DND-41 (cell line): Measurements from ENCODE around the gene MMP2.

Experiments
- EZH2 ChIP-seq: IDR thresholded peaks from 3 replicates; pipeline ENCODE4 v1.6.1; 2012; ENCODE audit warnings: borderline replicate concordance, low read depth, mild to moderate bottlenecking, moderate library complexity, low read length, inconsistent platforms; ENCODE audit not compliant: severe bottlenecking
- TF ChIP-seq, protein P1 (sequence below): IDR thresholded peaks from 2 replicates; pipeline ENCODE4 v1.5.1; 2012; ENCODE audit warnings: borderline replicate concordance, low read length, moderate library complexity, mild to moderate bottlenecking; ENCODE audit not compliant: poor library complexity, severe bottlenecking; ENCODE audit errors: extremely low read depth

DNA sequence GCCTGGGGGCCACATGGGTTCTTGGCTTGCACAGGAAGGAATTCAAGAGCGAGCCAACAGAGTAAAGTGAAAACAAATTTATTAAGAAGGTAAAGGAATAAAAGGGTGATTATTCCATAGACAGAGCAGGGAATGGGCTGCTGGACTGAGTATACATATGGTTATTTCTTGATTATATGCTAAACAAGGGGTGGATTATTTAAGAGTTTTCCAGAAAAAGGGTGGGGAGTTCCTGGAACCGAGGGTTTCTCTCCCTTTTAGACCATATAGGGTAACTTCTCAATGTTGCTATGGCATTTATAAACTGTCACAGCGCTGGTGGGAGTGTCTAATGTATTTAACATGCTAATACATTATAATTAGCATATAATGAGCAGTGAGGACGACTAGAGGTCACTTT lies 2.0 kb downstream of the MMP2 start:
- TF ChIP-seq, protein P1, sequence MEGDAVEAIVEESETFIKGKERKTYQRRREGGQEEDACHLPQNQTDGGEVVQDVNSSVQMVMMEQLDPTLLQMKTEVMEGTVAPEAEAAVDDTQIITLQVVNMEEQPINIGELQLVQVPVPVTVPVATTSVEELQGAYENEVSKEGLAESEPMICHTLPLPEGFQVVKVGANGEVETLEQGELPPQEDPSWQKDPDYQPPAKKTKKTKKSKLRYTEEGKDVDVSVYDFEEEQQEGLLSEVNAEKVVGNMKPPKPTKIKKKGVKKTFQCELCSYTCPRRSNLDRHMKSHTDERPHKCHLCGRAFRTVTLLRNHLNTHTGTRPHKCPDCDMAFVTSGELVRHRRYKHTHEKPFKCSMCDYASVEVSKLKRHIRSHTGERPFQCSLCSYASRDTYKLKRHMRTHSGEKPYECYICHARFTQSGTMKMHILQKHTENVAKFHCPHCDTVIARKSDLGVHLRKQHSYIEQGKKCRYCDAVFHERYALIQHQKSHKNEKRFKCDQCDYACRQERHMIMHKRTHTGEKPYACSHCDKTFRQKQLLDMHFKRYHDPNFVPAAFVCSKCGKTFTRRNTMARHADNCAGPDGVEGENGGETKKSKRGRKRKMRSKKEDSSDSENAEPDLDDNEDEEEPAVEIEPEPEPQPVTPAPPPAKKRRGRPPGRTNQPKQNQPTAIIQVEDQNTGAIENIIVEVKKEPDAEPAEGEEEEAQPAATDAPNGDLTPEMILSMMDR = no peak
- no peak for TF ChIP-seq EZH2
